WTC11 (cell line): Measurements from ENCODE around the gene GPRC6A. TPM values are rescaled to one million over a fixed set of nuclear protein-coding genes. Genes with fewer than 3 reads are reported as not detected.

Experiments
- ATAC-seq: fragments of 200-7000 bp; cut with Tn5 transposase; 2 replicates; pipeline ENCODE4 v1.10.0; 2021; ENCODE audit warnings: mild to moderate bottlenecking, moderate library complexity
- CTCF ChIA-PET: fragments of 300-600 bp; sonication (Branson Sonifier 250); formaldehyde crosslinking; loops from one replicate; lab custom pipeline; 2021; ENCODE audit warnings: antibody characterized with exemption; lab: Charles Lee
- POLR2A ChIA-PET: fragments of 350-600 bp; sonication (Branson Sonifier 250); formaldehyde crosslinking; loops from one replicate; lab custom pipeline; 2021; ENCODE audit warnings: antibody characterized with exemption; lab: Charles Lee
- DNase-seq: peaks from one replicate; pipeline ENCODE4 v3.0.0; 2021; ENCODE audit warnings: low spot score
- H3K27ac Mint-ChIP-seq: 2 replicates; pipeline ENCODE4 v1.8.0; 2021; ENCODE audit warnings: mixed read lengths
- H3K27me3 Mint-ChIP-seq: 2 replicates; pipeline ENCODE4 v1.8.0; 2021; ENCODE audit warnings: low read depth, mild to moderate bottlenecking, moderate library complexity, mixed read lengths
- H3K36me3 Mint-ChIP-seq: 2 replicates; pipeline ENCODE4 v1.8.0; 2021; ENCODE audit warnings: mixed read lengths
- H3K4me1 Mint-ChIP-seq: 2 replicates; pipeline ENCODE4 v1.8.0; 2022; ENCODE audit warnings: mixed read lengths
- H3K4me3 Mint-ChIP-seq: 2 replicates; pipeline ENCODE4 v1.8.0; 2021; ENCODE audit warnings: mild to moderate bottlenecking, moderate library complexity, mixed read lengths
- H3K9me3 Mint-ChIP-seq: 2 replicates; pipeline ENCODE4 v1.8.0; 2021; ENCODE audit warnings: mixed read lengths
- AFF4 ChIP-seq: sonication (generic); formaldehyde crosslinking; IDR thresholded peaks from 2 replicates; pipeline ENCODE4 v1.8.1; 2023; ENCODE audit warnings: mild to moderate bottlenecking, missing genetic modification reagents, borderline replicate concordance
- CBFB ChIP-seq: sonication (generic); formaldehyde crosslinking; IDR thresholded peaks from 2 replicates; pipeline ENCODE4 v1.8.1; 2022; ENCODE audit warnings: mild to moderate bottlenecking, low read depth, missing genetic modification reagents
- CREM ChIP-seq: sonication (generic); formaldehyde crosslinking; IDR thresholded peaks from 2 replicates; pipeline ENCODE4 v1.8.1; 2022; ENCODE audit warnings: mild to moderate bottlenecking, missing genetic modification reagents, moderate library complexity
- E2F4 ChIP-seq: sonication (generic); formaldehyde crosslinking; IDR thresholded peaks from 2 replicates; pipeline ENCODE4 v1.8.1; 2022; ENCODE audit warnings: low read depth, mild to moderate bottlenecking, moderate library complexity, missing genetic modification reagents, borderline replicate concordance
- E2F5 ChIP-seq: sonication (generic); formaldehyde crosslinking; IDR thresholded peaks from 2 replicates; pipeline ENCODE4 v1.8.1; 2022; ENCODE audit warnings: mild to moderate bottlenecking, moderate library complexity, missing genetic modification reagents
- ETV6 ChIP-seq: sonication (generic); formaldehyde crosslinking; IDR thresholded peaks from 2 replicates; pipeline ENCODE4 v1.8.1; 2022; ENCODE audit warnings: mild to moderate bottlenecking, missing genetic modification reagents
- FOXP1 ChIP-seq: sonication (generic); formaldehyde crosslinking; IDR thresholded peaks from 2 replicates; pipeline ENCODE4 v1.8.0; 2022; ENCODE audit warnings: missing genetic modification reagents, mild to moderate bottlenecking, moderate library complexity, borderline replicate concordance
- GRHL2 ChIP-seq: fragments of 250-450 bp; sonication (Bioruptor Pico); IDR thresholded peaks from 2 replicates; pipeline ENCODE4 v1.8.0; 2022; ENCODE audit warnings: mild to moderate bottlenecking, moderate library complexity; ENCODE audit not compliant: insufficient replicate concordance, severe bottlenecking
- MLX ChIP-seq: sonication (generic); formaldehyde crosslinking; IDR thresholded peaks from 2 replicates; pipeline ENCODE4 v1.8.1; 2023; ENCODE audit warnings: mild to moderate bottlenecking, missing genetic modification reagents, moderate library complexity
- MYBL2 ChIP-seq: sonication (generic); formaldehyde crosslinking; IDR thresholded peaks from 2 replicates; pipeline ENCODE4 v1.8.1; 2023; ENCODE audit warnings: mild to moderate bottlenecking, moderate library complexity, missing genetic modification reagents
- NFATC4 ChIP-seq: fragments of 250-450 bp; sonication (Bioruptor Pico); IDR thresholded peaks from 2 replicates; pipeline ENCODE4 v1.9.0; 2021; ENCODE audit warnings: mild to moderate bottlenecking
- NFE2L1 ChIP-seq: sonication (generic); formaldehyde crosslinking; IDR thresholded peaks from 2 replicates; pipeline ENCODE4 v1.8.1; 2023; ENCODE audit warnings: missing genetic modification reagents
- NR3C1 ChIP-seq: sonication (generic); formaldehyde crosslinking; conservative IDR thresholded peaks from 2 replicates; pipeline ENCODE4 v1.8.1; 2023; ENCODE audit warnings: low read depth, mild to moderate bottlenecking, missing genetic modification reagents
- RELA ChIP-seq: sonication (generic); formaldehyde crosslinking; IDR thresholded peaks from 2 replicates; pipeline ENCODE4 v1.8.1; 2022; ENCODE audit warnings: missing genetic modification reagents, mild to moderate bottlenecking, borderline replicate concordance
- SMAD4 ChIP-seq: sonication (generic); formaldehyde crosslinking; IDR thresholded peaks from 2 replicates; pipeline ENCODE4 v1.8.0; 2022; ENCODE audit warnings: mild to moderate bottlenecking, missing genetic modification reagents
- TCF7 ChIP-seq: sonication (generic); formaldehyde crosslinking; IDR thresholded peaks from 2 replicates; pipeline ENCODE4 v1.8.0; 2022; ENCODE audit warnings: mild to moderate bottlenecking, low read depth, missing genetic modification reagents, moderate library complexity
- ZBTB21 ChIP-seq: sonication (generic); formaldehyde crosslinking; IDR thresholded peaks from 2 replicates; pipeline ENCODE4 v1.8.1; 2023; ENCODE audit warnings: mild to moderate bottlenecking, missing genetic modification reagents, borderline replicate concordance
- ZNF263 ChIP-seq: sonication (generic); formaldehyde crosslinking; IDR thresholded peaks from 2 replicates; pipeline ENCODE4 v1.8.1; 2022; ENCODE audit warnings: low read depth, mild to moderate bottlenecking, moderate library complexity, missing genetic modification reagents
- ZNF512 ChIP-seq: sonication (generic); formaldehyde crosslinking; IDR thresholded peaks from 2 replicates; pipeline ENCODE4 v1.8.1; 2022; ENCODE audit warnings: missing genetic modification reagents, borderline replicate concordance
- ZNF532 ChIP-seq: fragments of 250-450 bp; sonication (Bioruptor Pico); IDR thresholded peaks from 2 replicates; pipeline ENCODE4 v1.9.0; 2021; ENCODE audit warnings: mild to moderate bottlenecking, borderline replicate concordance
- total RNA-seq: library from RNA; stranded (reverse); gene quantifications from 3 replicates; pipeline ENCODE4 v1.2.3, GENCODE V29; 2021

Gene GPRC6A
- total RNA-seq, 1 experiment from 2014 or later = 0.17 TPM

GRCh38 chr6:116762235-116762634 is 66.6 kb downstream of the GPRC6A start:
- H3K36me3 Mint-ChIP-seq = no peaks in the 10 kb centered on the region
- peaks cover 14% of the 10 kb centered on the region for H3K4me1 Mint-ChIP-seq
- peaks cover 43% of the 10 kb centered on the region for H3K27me3 Mint-ChIP-seq
- ChIA-PET POLR2A (no interaction called here), CTCF (no interaction called here)
- H3K9me3 Mint-ChIP-seq = peaks cover 3% of the 10 kb centered on the region; the same call in 1 of the 2 replicates
- no peak overlapping the region for H3K4me3 Mint-ChIP-seq
- DNase-seq (no peak), ATAC-seq (no peak)
- TF ChIP-seq MLX (CRISPR knock-in tag) (no peak), GRHL2 (CRISPR knock-in tag) (no peak), ETV6 (CRISPR knock-in tag) (no peak), ZNF263 (CRISPR knock-in tag) (no peak), FOXP1 (CRISPR knock-in tag) (no peak)
- H3K27ac Mint-ChIP-seq = no peak overlapping the region

GRCh38 chr6:116761779-116762178 is 67.1 kb downstream of the GPRC6A start:
- ATAC-seq = no peak
- H3K9me3 Mint-ChIP-seq = peaks cover 3% of the 10 kb centered on the region; the same call in 1 of the 2 replicates
- no peak for DNase-seq
- ChIA-PET POLR2A (no interaction called here), CTCF (interaction anchor here (1.3 kb wide), 1 partner anchor 17 kb away, joined by 4 read pairs; no protein-coding TSS in a partner anchor)
- TF ChIP-seq CREM (CRISPR knock-in tag) = no peak
- TF ChIP-seq NFE2L1 = no peak
- TF ChIP-seq CBFB (CRISPR knock-in tag) = no peak
- no peak for TF ChIP-seq ZNF532
- TF ChIP-seq E2F4 (CRISPR knock-in tag) = no peak
- TF ChIP-seq NFATC4 = no peak
- TF ChIP-seq TCF7 = no peak
- TF ChIP-seq AFF4 (CRISPR knock-in tag) = no peak
- no peak for TF ChIP-seq RELA
- no peak for TF ChIP-seq E2F5 (CRISPR knock-in tag)
- TF ChIP-seq ZBTB21 (CRISPR knock-in tag) = no peak
- no peak for TF ChIP-seq ZNF512 (CRISPR knock-in tag)
- no peak for TF ChIP-seq NR3C1 (CRISPR knock-in tag)
- no peak for TF ChIP-seq MYBL2 (CRISPR knock-in tag)
- no peak for TF ChIP-seq SMAD4 (CRISPR knock-in tag)
- H3K36me3 Mint-ChIP-seq = no peaks in the 10 kb centered on the region
- H3K27me3 Mint-ChIP-seq = peaks cover 38% of the 10 kb centered on the region
- H3K27ac Mint-ChIP-seq = no peak overlapping the region
- no peak overlapping the region for H3K4me3 Mint-ChIP-seq
- H3K4me1 Mint-ChIP-seq = peaks cover 14% of the 10 kb centered on the region
